Heart right ventricle (tissue), 16 donors: ENCODE data around the gene FARSA. TPM values are rescaled to one million over a fixed set of nuclear protein-coding genes. Genes with fewer than 3 reads are reported as not detected.

Source experiments
- ATAC-seq, 8 donors: fragments of 200-7000 bp; cut with Tn5 transposase; one replicate each; pipeline ENCODE4 v1.9.1; 2020; ENCODE audit warnings: mild to moderate bottlenecking in 8 of 8, moderate library complexity in 8 of 8, moderate number of reproducible peaks in 1 of 8
- DNase-seq, 2 donors: peaks; one replicate each; pipeline ENCODE4 v3.0.0-alpha.2; 2020
- H3K27ac ChIP-seq, 10 donors: fragments of 200-600 bp; sonication (generic) in 2 of 10; one replicate each; pipeline versions ENCODE4 v1.5.0 to v1.8.0; 2020 to 2022; ENCODE audit warnings: mild to moderate bottlenecking in 3 of 10
- H3K27me3 ChIP-seq, 7 donors: fragments of 200-600 bp; one replicate each; pipeline ENCODE4 v1.8.0; 2021 to 2022; ENCODE audit warnings: mild to moderate bottlenecking in 2 of 7
- H3K36me3 ChIP-seq, 9 donors: fragments of 200-600 bp; sonication (generic) in 1 of 9; one replicate each; pipeline versions ENCODE4 v1.5.0 to v1.8.0; 2020 to 2022; ENCODE audit warnings: mild to moderate bottlenecking in 2 of 9
- H3K4me1 ChIP-seq, 9 donors: fragments of 200-600 bp; sonication (generic) in 1 of 9; one replicate each; pipeline versions ENCODE4 v1.5.0 to v1.8.0; 2020 to 2022; ENCODE audit warnings: mild to moderate bottlenecking in 4 of 9
- H3K4me3 ChIP-seq, 10 donors: fragments of 200-600 bp; sonication (generic) in 2 of 10; one replicate each; pipeline versions ENCODE4 v1.5.0 to v1.8.0; 2020 to 2022; ENCODE audit warnings: mild to moderate bottlenecking in 7 of 10, moderate library complexity in 2 of 10
- H3K9me3 ChIP-seq, 11 donors: fragments of 200-600 bp in 10 of 11; sonication (generic) in 2 of 11; one replicate each; pipeline versions ENCODE4 v1.5.0 to v1.8.0; 2013 to 2022; ENCODE audit warnings: mild to moderate bottlenecking in 2 of 11, control low read depth in 1 of 11, moderate library complexity in 1 of 11
- WGBS, 2 donors: extraction: QIAGEN DNeasy Blood & Tissue Kit; methylation state at CpG; one replicate each; pipeline ENCODE4 v1.1.7; 2013; ENCODE audit warnings: inconsistent platforms in 1 of 2; 5-methylcytosine and 5-hydroxymethylcytosine counted together
- intact Hi-C, 10 donors: fragments of 100-400 bp; cut with DNase I; formaldehyde crosslinking; loops; one replicate each; pipeline versions ENCODE4 v1.11.1 to v1.14.2; 2022
- polyA plus RNA-seq, 2 donors: library from polyadenylated mRNA; stranded (reverse); fragments of 200-250 nt; gene quantifications; one replicate each; pipeline ENCODE4 v1.2.3, GENCODE V29; 2013
- total RNA-seq, 10 donors: library from RNA; stranded (reverse); fragmentation: NEBNext Ultra II Directional in 3 of 10; extraction: Animal tissue kit (Norgen Biotek cat#: 25700) in 3 of 10; gene quantifications; one replicate each; pipeline versions ENCODE4 v1.2.1 to v1.2.4, GENCODE V29; 2021 to 2023
- TF ChIP-seq, protein P1 (sequence below), 9 donors: fragments of 200-600 bp; sonication (generic) in 2 of 9; IDR thresholded peaks; one replicate each; pipeline versions ENCODE4 v1.5.0 to v1.8.0; 2021 to 2022; ENCODE audit warnings: antibody characterized with exemption in 9 of 9, mild to moderate bottlenecking in 5 of 9, moderate library complexity in 1 of 9
- donor health status: Arrhythmogenic right ventricular cardiomyopathy.
- donor health status: ischemic (EF 13 %, LVEDD 7.1; RV severe dilation, severe dysfunction).
- donor health status: healthy with polysubstance abuse.
- donor health status: DM: no; HTN: yes; CAD: no.
- donor health status: DM: no; HTN: no; CAD: no.
- donor health status: ischemic (EF 25% LVEDD 6.9; RV normal size, moderate dysfunction).
- donor health status: ischemic (EF 25% LVEDD 5.7; RV mildly dilated, moderate dysfunction).
- donor health status: healthy.
- donor health status: DM: yes; HTN: yes; CAD: no.
- donor health status: Ischemic cardiomyopathy.
- donor health status: ischemic (EF 35%, LVEDD 5.7; RV mildly dilated, moderate dysfunction).
- donor health status: nonischemic (EF 11% LVEDD 7.7; RV severe dilation, severe dysfunction).
- donor health status: DM: yes; HTN: yes; CAD: no.
- donor health status: PGD.
- donor health status: ischemic (EF 29% LVEDD 5.4; RV normal size, mild dysfunction).
- donor health status: nonischemic (EF 23%, LVEDD 6.1; RV moderate dilation, normal function).

Gene FARSA
- total and polyA plus RNA-seq, 12 donors: 23.2 to 81.4 (median 38.5) TPM

DNA sequence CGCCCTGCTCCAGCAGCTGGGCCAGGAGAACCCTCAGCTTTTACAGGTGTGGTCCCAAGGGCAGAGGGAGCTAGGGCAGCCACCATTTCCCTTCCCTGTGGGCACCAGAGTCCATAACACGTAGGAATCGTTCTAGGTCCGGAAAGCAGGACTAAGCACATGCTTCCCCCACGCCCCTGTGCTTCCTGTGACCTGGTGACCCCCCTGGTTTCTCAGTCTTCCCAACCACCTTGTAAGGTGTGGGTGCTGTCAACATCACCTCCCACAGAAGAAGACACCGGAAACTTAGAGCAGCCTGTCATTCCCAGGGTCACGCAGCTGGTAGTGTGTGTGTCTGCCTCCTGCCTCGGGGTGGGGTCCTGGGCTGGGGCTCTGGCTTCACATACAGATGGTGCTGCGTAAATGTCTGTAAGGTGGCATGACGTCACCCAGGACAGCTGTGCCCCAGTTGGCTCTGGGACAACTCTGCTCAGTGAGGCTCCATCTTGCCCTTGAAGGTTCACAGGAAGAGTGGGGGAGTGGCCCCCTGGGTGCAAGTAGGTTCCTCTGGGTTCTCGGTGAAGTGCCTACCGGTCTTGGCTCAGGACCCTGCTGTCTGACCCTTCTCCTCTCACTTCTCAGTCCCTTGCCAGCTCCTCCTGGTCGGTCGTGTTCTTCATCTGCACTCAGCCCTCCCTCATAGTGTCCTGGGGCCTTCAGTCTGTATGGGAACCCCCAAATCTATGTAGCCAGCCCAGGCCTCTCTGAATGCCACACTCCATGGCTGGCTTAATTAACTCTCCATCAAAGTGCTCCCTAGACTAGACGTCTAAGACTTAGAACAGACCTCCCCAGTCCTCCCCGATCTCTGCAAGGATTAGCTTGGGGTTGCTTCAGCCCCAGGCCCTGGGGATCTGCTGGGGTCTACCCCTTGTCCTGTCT lies 16.1 kb upstream of the FARSA start:
- 79 to 80% methylated on average over 16 of the region's 16 CpGs for WGBS, 2 donors
- intact Hi-C loops: no loop called here
- peaks cover 4 to 84% (median 53%) of the 10 kb centered on the region in 9 donors for H3K36me3 ChIP-seq
- H3K9me3 ChIP-seq: no peaks in the 10 kb centered on the region
- peak overlapping the region in 1 of 10 donors; percentile 26 for H3K27ac ChIP-seq
- DNase-seq (no peak), ATAC-seq (no peak)
- peaks cover 23 to 72% (median 40%) of the 10 kb centered on the region in 9 donors for H3K4me1 ChIP-seq
- H3K27me3 ChIP-seq: no peaks in the 10 kb centered on the region
- no peak overlapping the region for H3K4me3 ChIP-seq
- TF ChIP-seq, protein P1, sequence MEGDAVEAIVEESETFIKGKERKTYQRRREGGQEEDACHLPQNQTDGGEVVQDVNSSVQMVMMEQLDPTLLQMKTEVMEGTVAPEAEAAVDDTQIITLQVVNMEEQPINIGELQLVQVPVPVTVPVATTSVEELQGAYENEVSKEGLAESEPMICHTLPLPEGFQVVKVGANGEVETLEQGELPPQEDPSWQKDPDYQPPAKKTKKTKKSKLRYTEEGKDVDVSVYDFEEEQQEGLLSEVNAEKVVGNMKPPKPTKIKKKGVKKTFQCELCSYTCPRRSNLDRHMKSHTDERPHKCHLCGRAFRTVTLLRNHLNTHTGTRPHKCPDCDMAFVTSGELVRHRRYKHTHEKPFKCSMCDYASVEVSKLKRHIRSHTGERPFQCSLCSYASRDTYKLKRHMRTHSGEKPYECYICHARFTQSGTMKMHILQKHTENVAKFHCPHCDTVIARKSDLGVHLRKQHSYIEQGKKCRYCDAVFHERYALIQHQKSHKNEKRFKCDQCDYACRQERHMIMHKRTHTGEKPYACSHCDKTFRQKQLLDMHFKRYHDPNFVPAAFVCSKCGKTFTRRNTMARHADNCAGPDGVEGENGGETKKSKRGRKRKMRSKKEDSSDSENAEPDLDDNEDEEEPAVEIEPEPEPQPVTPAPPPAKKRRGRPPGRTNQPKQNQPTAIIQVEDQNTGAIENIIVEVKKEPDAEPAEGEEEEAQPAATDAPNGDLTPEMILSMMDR (IDR thresholded peaks at IDR 0.05): no peak

DNA sequence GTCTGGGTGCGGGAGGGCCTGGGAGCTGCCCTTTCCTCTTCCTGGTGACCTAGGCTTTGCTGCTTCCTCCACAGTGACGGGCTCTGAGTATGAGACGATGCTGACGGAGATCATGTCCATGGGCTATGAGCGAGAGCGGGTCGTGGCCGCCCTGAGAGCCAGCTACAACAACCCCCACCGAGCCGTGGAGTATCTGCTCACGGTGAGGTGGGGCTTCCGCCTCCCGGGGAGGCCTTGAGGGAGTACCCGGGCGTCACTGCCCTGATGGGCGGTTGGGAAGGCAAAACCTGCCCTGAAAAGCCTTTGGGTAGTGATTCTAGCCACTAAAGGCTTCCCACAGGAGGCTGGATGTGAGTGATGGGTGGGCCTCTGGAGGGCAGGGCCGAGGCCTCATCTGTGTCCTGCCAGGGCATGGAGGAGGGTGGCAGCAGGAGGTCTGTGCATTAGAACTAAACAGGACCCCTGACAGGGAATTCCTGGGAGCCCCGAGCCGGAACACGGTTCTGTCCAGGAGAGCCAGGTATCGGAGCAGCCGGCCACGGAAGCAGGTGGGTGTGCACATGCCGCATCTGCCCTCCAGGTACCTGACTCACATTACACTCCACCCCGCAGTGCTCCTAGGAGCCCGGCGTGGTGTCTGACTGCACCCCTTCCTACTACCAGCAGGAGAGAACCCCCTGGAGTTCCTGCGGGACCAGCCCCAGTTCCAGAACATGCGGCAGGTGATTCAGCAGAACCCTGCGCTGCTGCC lies 15.3 kb upstream of the FARSA start:
- DNase-seq (no peak), ATAC-seq (no peak)
- Histone ChIP-seq H3K27ac (peak overlapping the region in 1 of 10 donors; percentile 26), H3K4me1 (peaks cover 20 to 69% (median 33%) of the 10 kb centered on the region in 9 donors), H3K4me3 (no peak overlapping the region), H3K9me3 (no peaks in the 10 kb centered on the region), H3K27me3 (no peaks in the 10 kb centered on the region), H3K36me3 (peaks cover 4 to 84% (median 56%) of the 10 kb centered on the region in 9 donors)
- intact Hi-C loops: no loop called here
- WGBS, 2 donors: 92 to 96% methylated on average over 30 of the region's 30 CpGs
- TF ChIP-seq, protein P1 (IDR thresholded peaks at IDR 0.05): no peak

DNA sequence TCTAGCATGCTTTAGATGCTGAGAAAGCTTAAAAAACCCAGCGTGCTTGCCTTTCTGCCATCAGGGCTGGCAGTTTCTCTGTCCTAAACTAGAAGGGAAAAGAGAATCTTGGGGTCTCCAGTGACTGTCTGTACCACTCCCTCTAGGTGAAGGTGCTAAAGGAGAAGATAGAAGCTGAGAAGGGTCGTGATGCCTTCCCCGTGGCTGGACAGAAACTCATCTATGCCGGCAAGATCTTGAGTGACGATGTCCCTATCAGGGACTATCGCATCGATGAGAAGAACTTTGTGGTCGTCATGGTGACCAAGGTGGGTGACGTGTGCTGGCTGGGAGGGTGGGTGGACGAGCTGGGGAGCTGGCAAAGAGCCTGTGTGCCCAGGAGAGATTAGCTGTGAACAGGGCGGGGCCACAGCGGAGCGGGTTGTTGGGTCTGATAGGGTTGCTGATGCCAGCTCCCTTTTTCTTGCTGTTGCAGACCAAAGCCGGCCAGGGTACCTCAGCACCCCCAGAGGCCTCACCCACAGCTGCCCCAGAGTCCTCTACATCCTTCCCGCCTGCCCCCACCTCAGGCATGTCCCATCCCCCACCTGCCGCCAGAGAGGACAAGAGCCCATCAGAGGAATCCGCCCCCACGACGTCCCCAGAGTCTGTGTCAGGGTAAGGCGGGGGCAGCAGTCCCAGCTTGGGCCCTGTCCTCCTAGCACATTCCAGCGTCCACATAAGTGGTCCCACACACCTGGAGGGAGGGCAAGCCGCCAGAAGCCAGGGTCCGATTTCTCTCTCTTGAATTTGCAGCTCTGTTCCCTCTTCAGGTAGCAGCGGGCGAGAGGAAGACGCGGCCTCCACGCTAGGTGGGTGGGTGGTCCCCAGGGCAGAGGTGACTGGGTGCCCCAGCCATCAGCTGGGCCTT lies 14.4 kb upstream of the FARSA start:
- ATAC-seq: no peak
- TF ChIP-seq, protein P1 (IDR thresholded peaks at IDR 0.05): no peak
- Histone ChIP-seq H3K27me3 (no peaks in the 10 kb centered on the region), H3K27ac (no peak overlapping the region), H3K9me3 (no peaks in the 10 kb centered on the region), H3K4me3 (no peak overlapping the region), H3K4me1 (peaks cover 14 to 69% (median 35%) of the 10 kb centered on the region in 9 donors), H3K36me3 (peaks cover 6 to 84% (median 64%) of the 10 kb centered on the region in 9 donors)
- WGBS, 2 donors: 78 to 84% methylated on average over 27 to 28 of the region's 28 CpGs
- no peak for DNase-seq
- intact Hi-C loops: no loop called here
